Suprapubic skin (tissue), 4 donors: ENCODE measurements around the gene AIRE. TPM values are rescaled to one million over a fixed set of nuclear protein-coding genes. Genes with fewer than 3 reads are reported as not detected.
"Not testable (repeated sequence)": the region's sequence is repeated elsewhere in the genome, so short reads cannot be mapped to it uniquely, and the experiment has no call there.

Source experiments
- DNase-seq, 2 donors: peaks; one replicate each; pipeline ENCODE4 v3.0.0-alpha.2; 2019; ENCODE audit warnings: low spot score in 2 of 2
- H3K27ac ChIP-seq: fragments of 200-600 bp; sonication (generic); one replicate; pipeline ENCODE4 v1.5.1; 2019
- H3K27me3 ChIP-seq: fragments of 200-600 bp; sonication (generic); one replicate; pipeline ENCODE4 v1.5.1; 2019
- H3K36me3 ChIP-seq: fragments of 200-600 bp; sonication (generic); one replicate; pipeline ENCODE4 v1.5.1; 2019
- H3K4me1 ChIP-seq: fragments of 200-600 bp; sonication (generic); one replicate; pipeline ENCODE4 v1.5.1; 2019
- H3K4me3 ChIP-seq: fragments of 200-600 bp; sonication (generic); one replicate; pipeline ENCODE4 v1.5.1; 2019; ENCODE audit warnings: mild to moderate bottlenecking
- H3K9me3 ChIP-seq: fragments of 200-600 bp; sonication (generic); one replicate; pipeline ENCODE4 v1.5.1; 2019
- EP300 ChIP-seq: sonication (generic); formaldehyde crosslinking; IDR thresholded peaks from one replicate; pipeline ENCODE4 v1.6.1; 2017; ENCODE audit warnings: antibody characterized with exemption
- POLR2A ChIP-seq, 2 donors: fragments of 450-650 bp; IDR thresholded peaks; one replicate each; pipeline ENCODE4 v1.6.1; 2017; ENCODE audit warnings: antibody characterized with exemption in 2 of 2, mild to moderate bottlenecking in 2 of 2, moderate library complexity in 2 of 2
- POLR2AphosphoS5 ChIP-seq, 3 donors: sonication (generic); formaldehyde crosslinking; IDR thresholded peaks; one replicate each; pipeline ENCODE4 v1.6.1; 2017; ENCODE audit warnings: antibody characterized with exemption in 3 of 3
- WGBS: methylation state at CpG from one replicate; pipeline ENCODE4 v1.1.5; 2018; 5-methylcytosine and 5-hydroxymethylcytosine counted together
- total RNA-seq, 4 donors: library from RNA; depleted of rRNA; stranded (reverse); fragments of >200 nt; gene quantifications; one replicate each; pipeline ENCODE4 v1.1.0, GENCODE V29; 2016
- TF ChIP-seq, protein P1 (sequence below), 2 donors: fragments of 200-600 bp in 1 of 2; fragments of 450-650 bp in 1 of 2; sonication (generic) in 1 of 2; IDR thresholded peaks; one replicate each; pipeline ENCODE4 v1.5.1; 2016 to 2019; ENCODE audit warnings: antibody characterized with exemption in 2 of 2, mild to moderate bottlenecking in 1 of 2, moderate library complexity in 1 of 2

AIRE gene
- total RNA-seq: not detected

- no peak for TF ChIP-seq EP300
- TF ChIP-seq, protein P1, sequence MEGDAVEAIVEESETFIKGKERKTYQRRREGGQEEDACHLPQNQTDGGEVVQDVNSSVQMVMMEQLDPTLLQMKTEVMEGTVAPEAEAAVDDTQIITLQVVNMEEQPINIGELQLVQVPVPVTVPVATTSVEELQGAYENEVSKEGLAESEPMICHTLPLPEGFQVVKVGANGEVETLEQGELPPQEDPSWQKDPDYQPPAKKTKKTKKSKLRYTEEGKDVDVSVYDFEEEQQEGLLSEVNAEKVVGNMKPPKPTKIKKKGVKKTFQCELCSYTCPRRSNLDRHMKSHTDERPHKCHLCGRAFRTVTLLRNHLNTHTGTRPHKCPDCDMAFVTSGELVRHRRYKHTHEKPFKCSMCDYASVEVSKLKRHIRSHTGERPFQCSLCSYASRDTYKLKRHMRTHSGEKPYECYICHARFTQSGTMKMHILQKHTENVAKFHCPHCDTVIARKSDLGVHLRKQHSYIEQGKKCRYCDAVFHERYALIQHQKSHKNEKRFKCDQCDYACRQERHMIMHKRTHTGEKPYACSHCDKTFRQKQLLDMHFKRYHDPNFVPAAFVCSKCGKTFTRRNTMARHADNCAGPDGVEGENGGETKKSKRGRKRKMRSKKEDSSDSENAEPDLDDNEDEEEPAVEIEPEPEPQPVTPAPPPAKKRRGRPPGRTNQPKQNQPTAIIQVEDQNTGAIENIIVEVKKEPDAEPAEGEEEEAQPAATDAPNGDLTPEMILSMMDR (IDR thresholded peaks at IDR 0.05): no peak
- 86% methylated on average over 6 of the region's 56 CpGs for WGBS
- no peak for DNase-seq
- Histone ChIP-seq H3K9me3 (no peaks in the 10 kb centered on the region), H3K4me3 (peak within 1 kb of the TSS; percentile 31), H3K36me3 (no peaks in the 10 kb centered on the region), H3K27ac (no peak within 1 kb of the TSS), H3K27me3 (peaks cover 32% of the 10 kb centered on the region), H3K4me1 (peaks cover 8% of the 10 kb centered on the region)
Observed at GRCh38 chr21:44285138-44285992, at the start of gene AIRE. TSS of gene AIRE (plus strand) at chr21:44285876. CDS start at chr21:44286007, 131 bp downstream.

- no CpG with 5 or more reads among the region's 46 CpGs for WGBS
- H3K4me1 ChIP-seq, DNase-seq: not testable (repeated sequence)
Observed at GRCh38 chr21:44240353-44240752, 45.3 kb upstream of the AIRE start.

DNA sequence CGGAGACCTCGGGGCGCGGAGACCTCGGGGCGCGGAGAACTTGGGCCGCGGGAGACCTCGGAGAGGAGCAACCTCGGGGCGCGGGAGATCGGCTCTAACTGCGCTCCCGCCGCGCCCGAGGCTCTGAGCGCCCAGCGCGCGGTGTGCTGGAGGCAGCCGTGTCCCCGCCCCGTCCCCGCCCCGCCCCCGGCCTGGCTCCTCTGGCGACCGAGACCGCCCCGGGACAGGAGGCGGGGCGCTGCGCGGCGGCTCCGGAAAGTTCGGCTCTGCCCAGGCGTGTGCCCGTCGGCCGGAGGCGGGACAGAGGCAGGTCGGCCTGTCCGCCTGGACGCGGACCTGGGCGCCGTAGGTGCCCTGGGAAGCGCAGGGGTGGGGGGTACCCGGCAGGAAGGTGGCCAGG lies 44.8 kb upstream of the AIRE start, which contains the start of gene ICOSLG:
TSS of gene ICOSLG (minus strand) at position 102 of the 400 bp plus-strand sequence. CDS start 126 bp downstream, outside the sequence.
- not testable (repeated sequence) for H3K9me3 ChIP-seq, H3K36me3 ChIP-seq, H3K27me3 ChIP-seq, H3K4me3 ChIP-seq, H3K4me1 ChIP-seq, H3K27ac ChIP-seq, DNase-seq
- no CpG with 5 or more reads among the region's 53 CpGs for WGBS

More at GRCh38 chr21:44240353-44240752, 45.3 kb upstream of the AIRE start:
- H3K4me3 ChIP-seq, H3K9me3 ChIP-seq, H3K27me3 ChIP-seq, H3K27ac ChIP-seq, H3K36me3 ChIP-seq: not testable (repeated sequence)

DNA sequence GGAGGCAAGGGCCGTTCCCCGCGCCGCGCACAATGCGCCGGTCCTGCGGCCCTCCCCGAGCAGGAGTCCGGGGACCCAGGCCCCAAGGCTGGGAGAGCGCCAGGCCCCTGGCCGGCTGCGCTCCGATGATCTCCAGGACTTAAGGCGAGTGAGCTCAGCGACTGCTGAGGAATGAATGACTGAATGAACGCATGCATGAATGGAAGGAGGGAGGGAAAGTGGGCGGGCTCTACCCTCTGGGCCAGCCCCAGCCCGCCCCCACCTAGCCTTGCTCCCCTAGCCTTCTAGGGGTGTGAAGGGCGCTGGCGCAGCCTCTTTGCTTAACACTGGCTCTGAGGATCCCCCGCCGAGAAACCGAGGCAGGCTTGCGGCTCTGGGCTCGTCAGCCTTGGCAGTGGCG lies 44.4 kb upstream of the AIRE start:
- H3K4me3 ChIP-seq, H3K27me3 ChIP-seq, H3K36me3 ChIP-seq, H3K4me1 ChIP-seq, H3K27ac ChIP-seq, H3K9me3 ChIP-seq, DNase-seq: not testable (repeated sequence)
- no CpG with 5 or more reads among the region's 27 CpGs for WGBS

DNA sequence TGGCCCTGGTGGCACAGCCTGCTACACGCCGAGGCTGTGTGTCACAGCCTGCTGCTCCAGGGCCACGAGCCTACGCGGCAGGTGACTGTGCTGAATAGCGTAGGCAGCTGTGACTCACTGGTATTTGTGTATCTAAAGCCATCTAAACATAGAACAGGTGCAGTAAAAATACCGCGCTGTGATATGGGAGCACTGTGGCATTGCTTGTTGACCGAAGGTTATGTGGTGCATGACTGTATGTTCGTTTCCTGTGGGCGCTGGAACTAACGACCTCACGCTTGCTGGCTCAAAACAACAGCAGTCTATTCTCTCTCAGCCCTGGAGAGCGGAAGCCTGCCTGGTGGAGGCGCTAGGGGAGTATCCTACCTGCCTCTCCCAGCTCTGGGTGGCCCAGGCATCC lies 41.7 kb upstream of the AIRE start:
- not testable (repeated sequence) for H3K9me3 ChIP-seq, H3K36me3 ChIP-seq, H3K27ac ChIP-seq, H3K4me3 ChIP-seq, H3K27me3 ChIP-seq, H3K4me1 ChIP-seq, DNase-seq
- no CpG with 5 or more reads among the region's 15 CpGs for WGBS

- WGBS: no CpG with 5 or more reads among the region's 17 CpGs
- H3K36me3 ChIP-seq, DNase-seq, H3K27me3 ChIP-seq, H3K4me1 ChIP-seq, H3K27ac ChIP-seq, H3K9me3 ChIP-seq, H3K4me3 ChIP-seq: not testable (repeated sequence)
Observed at GRCh38 chr21:44247904-44248303, 37.8 kb upstream of the AIRE start.

DNA sequence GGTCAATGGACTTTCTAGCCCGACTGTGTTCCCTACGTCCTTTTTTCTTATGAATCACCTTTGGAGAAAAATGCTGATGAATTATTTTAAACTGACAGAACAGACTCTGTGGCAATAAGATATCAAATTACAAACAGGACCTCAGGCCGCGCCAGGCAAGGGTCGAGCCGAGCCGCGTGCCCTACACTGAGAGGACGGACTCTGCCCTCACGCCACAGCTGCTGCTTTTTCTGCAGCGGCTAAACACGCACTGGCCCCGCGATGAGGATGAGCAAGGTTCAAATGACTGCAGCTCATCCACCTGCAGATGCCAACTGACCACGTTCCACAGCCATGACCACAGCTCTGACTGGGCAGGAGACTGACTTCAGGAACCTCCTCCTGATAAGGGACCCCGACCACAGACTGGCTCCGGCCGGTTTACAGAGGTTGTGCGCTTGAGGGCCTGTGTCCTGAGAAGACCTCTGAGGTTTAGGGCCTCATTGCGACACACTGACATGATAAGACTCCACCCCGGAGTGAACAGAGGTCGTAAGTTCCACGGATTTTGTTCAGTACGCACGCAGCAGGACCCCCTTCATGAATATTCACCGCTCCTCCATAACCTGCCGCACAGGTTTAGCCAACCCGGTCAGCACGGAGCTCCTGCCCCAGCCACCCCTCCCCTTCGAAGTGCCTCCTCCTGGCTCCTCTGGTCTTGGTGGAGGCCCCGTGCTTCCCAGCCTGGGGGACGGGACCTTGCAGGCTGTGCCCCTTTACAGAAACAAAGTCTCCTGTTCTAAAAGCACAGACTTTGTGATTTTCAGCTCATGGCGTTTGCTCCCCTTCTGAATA lies 36.3 kb upstream of the AIRE start:
- no CpG with 5 or more reads among the region's 33 CpGs for WGBS
- not testable (repeated sequence) for H3K27ac ChIP-seq

GRCh38 chr21:44253832-44254710 lies 31.6 kb upstream of the AIRE start:
- Histone ChIP-seq H3K9me3 (no peaks in the 10 kb centered on the region), H3K36me3 (no peaks in the 10 kb centered on the region), H3K4me1 (no peaks in the 10 kb centered on the region), H3K4me3 (no peak overlapping the region), H3K27ac (no peak overlapping the region), H3K27me3 (peaks cover 6% of the 10 kb centered on the region)
- TF ChIP-seq, protein P1 (IDR thresholded peaks at IDR 0.05): no peak
- no peak for TF ChIP-seq POLR2AphosphoS5 (IDR thresholded peaks at IDR 0.05)
- no peak for TF ChIP-seq EP300
- no peak for TF ChIP-seq POLR2A (IDR thresholded peaks at IDR 0.05)
- WGBS: 86% methylated on average over 10 of the region's 29 CpGs
- peak; percentile 58 to 71 for DNase-seq

More for the DNA sequence above, 36.3 kb upstream of the AIRE start:
- H3K36me3 ChIP-seq, H3K4me1 ChIP-seq, H3K27me3 ChIP-seq, H3K4me3 ChIP-seq, DNase-seq, H3K9me3 ChIP-seq: not testable (repeated sequence)
